Esophagus squamous epithelium (tissue), 5 donors: ENCODE measurements around the gene EPHA3. TPM values are rescaled to one million over a fixed set of nuclear protein-coding genes. Genes with fewer than 3 reads are reported as not detected.
"Not testable (repeated sequence)": the region's sequence is repeated elsewhere in the genome, so short reads cannot be mapped to it uniquely, and the experiment has no call there.

ENCODE experiments used
- DNase-seq: peaks from one replicate; lab custom pipeline; 2025; lab: John Stamatoyannopoulos, UW
- H3K27ac ChIP-seq, 4 donors: fragments of 200-600 bp; sonication (generic); one replicate each; pipeline ENCODE4 v1.5.1; 2016 to 2019; ENCODE audit warnings: mild to moderate bottlenecking in 1 of 4
- H3K27me3 ChIP-seq, 4 donors: fragments of 200-600 bp; sonication (generic); 1 replicate in 3 of 4; 2 replicates in 1 of 4; pipeline versions ENCODE4 v1.5.1 to v1.6.0; 2017 to 2021; ENCODE audit warnings: antibody characterized with exemption in 1 of 4
- H3K36me3 ChIP-seq, 3 donors: fragments of 200-600 bp; sonication (generic); one replicate each; pipeline ENCODE4 v1.5.1; 2016 to 2019
- H3K4me1 ChIP-seq, 3 donors: fragments of 200-600 bp; sonication (generic); one replicate each; pipeline ENCODE4 v1.5.1; 2017 to 2019
- H3K4me3 ChIP-seq, 4 donors: fragments of 200-600 bp; sonication (generic); 1 replicate in 3 of 4; 2 replicates in 1 of 4; pipeline ENCODE4 v1.5.1; 2016 to 2019; ENCODE audit warnings: mild to moderate bottlenecking in 2 of 4, moderate library complexity in 1 of 4
- H3K9me3 ChIP-seq, 3 donors: fragments of 200-600 bp; sonication (generic); one replicate each; pipeline ENCODE4 v1.5.1; 2016 to 2019
- POLR2A ChIP-seq, 4 donors: fragments of 450-650 bp; IDR thresholded peaks; one replicate each; pipeline ENCODE4 v1.6.1; 2017; ENCODE audit warnings: antibody characterized with exemption in 4 of 4, mild to moderate bottlenecking in 4 of 4, moderate library complexity in 3 of 4
- WGBS, 2 donors: methylation state at CpG; one replicate each; pipeline ENCODE4 v1.1.5; 2018; 5-methylcytosine and 5-hydroxymethylcytosine counted together
- intact Hi-C: fragments of 100-400 bp; cut with DNase I; formaldehyde crosslinking; loops from one replicate; pipeline ENCODE4 v1.15.0; 2022
- total RNA-seq, 4 donors: library from RNA; depleted of rRNA; stranded (reverse); fragments of >200 nt; gene quantifications; one replicate each; pipeline ENCODE4 v1.1.0, GENCODE V29; 2016
- TF ChIP-seq, protein P1 (sequence below), 6 experiments: fragments of 450-650 bp in 4 of 6; fragments of 200-600 bp in 2 of 6; sonication (generic) in 2 of 6; IDR thresholded peaks; one replicate each; pipeline ENCODE4 v1.5.1; 2016 to 2019; ENCODE audit warnings: antibody characterized with exemption in 6 of 6, mild to moderate bottlenecking in 4 of 6, moderate library complexity in 4 of 6
- donor health status: DM: yes; HTN: yes; CAD: no.

EPHA3 gene
- total RNA-seq, 4 donors from 2014 or later = 0.38 to 3.6 (median 1.4) TPM

- no peak for TF ChIP-seq POLR2A (IDR thresholded peaks at IDR 0.05)
- TF ChIP-seq, protein P1, sequence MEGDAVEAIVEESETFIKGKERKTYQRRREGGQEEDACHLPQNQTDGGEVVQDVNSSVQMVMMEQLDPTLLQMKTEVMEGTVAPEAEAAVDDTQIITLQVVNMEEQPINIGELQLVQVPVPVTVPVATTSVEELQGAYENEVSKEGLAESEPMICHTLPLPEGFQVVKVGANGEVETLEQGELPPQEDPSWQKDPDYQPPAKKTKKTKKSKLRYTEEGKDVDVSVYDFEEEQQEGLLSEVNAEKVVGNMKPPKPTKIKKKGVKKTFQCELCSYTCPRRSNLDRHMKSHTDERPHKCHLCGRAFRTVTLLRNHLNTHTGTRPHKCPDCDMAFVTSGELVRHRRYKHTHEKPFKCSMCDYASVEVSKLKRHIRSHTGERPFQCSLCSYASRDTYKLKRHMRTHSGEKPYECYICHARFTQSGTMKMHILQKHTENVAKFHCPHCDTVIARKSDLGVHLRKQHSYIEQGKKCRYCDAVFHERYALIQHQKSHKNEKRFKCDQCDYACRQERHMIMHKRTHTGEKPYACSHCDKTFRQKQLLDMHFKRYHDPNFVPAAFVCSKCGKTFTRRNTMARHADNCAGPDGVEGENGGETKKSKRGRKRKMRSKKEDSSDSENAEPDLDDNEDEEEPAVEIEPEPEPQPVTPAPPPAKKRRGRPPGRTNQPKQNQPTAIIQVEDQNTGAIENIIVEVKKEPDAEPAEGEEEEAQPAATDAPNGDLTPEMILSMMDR (IDR thresholded peaks at IDR 0.05) = no peak
- Histone ChIP-seq H3K27me3 (no peaks in the 10 kb centered on the region), H3K4me3 (no peak overlapping the region), H3K9me3 (no peaks in the 10 kb centered on the region), H3K4me1 (no peaks in the 10 kb centered on the region), H3K36me3 (no peaks in the 10 kb centered on the region), H3K27ac (no peak overlapping the region)
- WGBS, 2 donors = 64 to 72% methylated on average over 2 of the region's 2 CpGs
- intact Hi-C loops = no loop called here
- no peak for DNase-seq
These were observed 225.0 kb downstream of the EPHA3 start for GRCh38 chr3:89332386-89332785.

DNA sequence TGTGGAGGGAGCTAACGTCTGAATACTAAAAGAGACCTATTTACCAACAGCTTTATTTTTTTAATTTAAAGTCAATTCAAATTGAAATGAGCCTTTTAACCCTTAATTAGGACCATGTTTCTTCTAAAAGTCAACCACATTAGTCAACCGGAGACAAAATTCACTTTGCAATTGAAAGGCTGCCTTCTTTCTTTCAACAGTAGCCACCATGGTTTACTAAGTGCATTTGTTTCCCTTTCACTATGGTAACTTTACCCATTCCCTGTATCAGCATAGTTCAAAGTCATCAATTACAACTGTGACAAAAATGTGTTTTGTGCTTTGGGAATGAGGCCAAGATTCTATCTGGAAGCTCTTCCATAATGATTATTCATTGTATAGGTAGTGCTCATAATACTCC is 225.4 kb downstream of the EPHA3 start:
- TF ChIP-seq, protein P1 (IDR thresholded peaks at IDR 0.05) = no peak
- no peak for TF ChIP-seq POLR2A (IDR thresholded peaks at IDR 0.05)
- no peak overlapping the region for H3K4me3 ChIP-seq
- no peak overlapping the region for H3K27ac ChIP-seq
- H3K27me3 ChIP-seq = no peaks in the 10 kb centered on the region
- H3K36me3 ChIP-seq = no peaks in the 10 kb centered on the region
- no peak for DNase-seq
- no peaks in the 10 kb centered on the region for H3K4me1 ChIP-seq
- intact Hi-C loops = no loop called here
- no peaks in the 10 kb centered on the region for H3K9me3 ChIP-seq
- 62 to 69% methylated on average over 2 of the region's 2 CpGs for WGBS, 2 donors

- no peak for TF ChIP-seq POLR2A (IDR thresholded peaks at IDR 0.05)
- TF ChIP-seq, protein P1 (IDR thresholded peaks at IDR 0.05) = no peak
- intact Hi-C loops = no loop called here
- H3K4me3 ChIP-seq = no peak overlapping the region
- no peaks in the 10 kb centered on the region for H3K27me3 ChIP-seq
- no peak overlapping the region for H3K27ac ChIP-seq
- no peaks in the 10 kb centered on the region for H3K4me1 ChIP-seq
- no peaks in the 10 kb centered on the region for H3K9me3 ChIP-seq
- no peaks in the 10 kb centered on the region for H3K36me3 ChIP-seq
- WGBS, 2 donors = 57 to 76% methylated on average over 2 of the region's 2 CpGs
- DNase-seq = no peak
These were observed 228.3 kb downstream of the EPHA3 start for GRCh38 chr3:89335693-89336092.

DNA sequence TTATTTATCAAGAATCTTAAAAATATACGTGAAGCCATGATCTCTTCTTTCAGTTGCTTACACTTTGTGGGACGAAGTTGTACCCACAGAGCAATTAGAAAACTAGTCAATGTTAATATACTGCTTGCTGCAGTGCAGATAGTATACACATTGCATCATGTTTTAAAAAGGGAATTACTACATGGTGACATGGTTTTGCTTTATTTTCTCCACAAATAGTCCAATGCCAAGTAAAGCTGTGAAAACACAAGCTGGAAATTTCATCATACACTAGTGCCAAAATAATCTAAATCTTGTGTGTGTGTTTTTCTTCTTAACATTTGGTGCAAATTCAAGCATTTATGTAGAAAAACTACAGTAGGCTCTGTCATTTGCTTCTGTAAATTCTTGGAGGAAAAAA is 233.0 kb downstream of the EPHA3 start:
- TF ChIP-seq, protein P1 (IDR thresholded peaks at IDR 0.05) = no peak
- TF ChIP-seq POLR2A (IDR thresholded peaks at IDR 0.05) = no peak
- no peak overlapping the region for H3K27ac ChIP-seq
- no peaks in the 10 kb centered on the region for H3K36me3 ChIP-seq
- no peak overlapping the region for H3K4me3 ChIP-seq
- DNase-seq = no peak
- H3K27me3 ChIP-seq = no peaks in the 10 kb centered on the region
- no peaks in the 10 kb centered on the region for H3K4me1 ChIP-seq
- intact Hi-C loops = no loop called here
- H3K9me3 ChIP-seq = no peaks in the 10 kb centered on the region
- WGBS, 2 donors = 69 to 77% methylated on average over 2 of the region's 2 CpGs

DNA sequence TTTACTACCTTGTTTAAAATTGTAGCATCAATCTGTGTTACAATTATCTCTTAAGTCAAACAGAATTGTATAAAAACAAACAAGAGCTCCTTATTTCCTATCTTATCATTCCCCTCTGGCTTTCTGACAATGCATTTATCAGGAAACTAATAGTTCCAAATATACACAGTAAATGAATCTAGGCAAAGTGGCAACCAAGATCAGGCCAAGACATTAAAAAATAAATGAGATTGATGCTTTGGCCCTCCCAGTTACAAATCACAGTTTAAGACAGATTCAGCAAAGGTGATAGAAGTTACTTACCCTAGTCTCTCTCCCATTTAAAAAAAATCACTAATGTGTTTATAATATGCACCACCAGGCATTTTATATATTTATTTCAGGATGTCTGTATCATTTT is 236.7 kb downstream of the EPHA3 start:
- H3K4me1 ChIP-seq = no peaks in the 10 kb centered on the region
- H3K36me3 ChIP-seq = no peaks in the 10 kb centered on the region
- intact Hi-C loops = no loop called here
- H3K4me3 ChIP-seq = no peak overlapping the region
- DNase-seq = no peak
- no peaks in the 10 kb centered on the region for H3K9me3 ChIP-seq
- no peak overlapping the region for H3K27ac ChIP-seq
- no peaks in the 10 kb centered on the region for H3K27me3 ChIP-seq
- TF ChIP-seq, protein P1 (IDR thresholded peaks at IDR 0.05) = no peak
- TF ChIP-seq POLR2A (IDR thresholded peaks at IDR 0.05) = no peak

- H3K27me3 ChIP-seq, H3K9me3 ChIP-seq, DNase-seq, H3K4me3 ChIP-seq, H3K27ac ChIP-seq, H3K36me3 ChIP-seq, H3K4me1 ChIP-seq, intact Hi-C loops: not testable (repeated sequence)
- WGBS, 2 donors = 48 to 55% methylated on average over 2 to 5 of the region's 12 CpGs
These were observed 243.5 kb downstream of the EPHA3 start for GRCh38 chr3:89350935-89351334.
